ENCODE results near the gene DBH. TPM values are rescaled to one million over a fixed set of nuclear protein-coding genes. Genes with fewer than 3 reads are reported as not detected.

Gene DBH
- total RNA-seq, 1 donor from 2014 or later: not detected

Other genes starting within 250 kb of the DBH start
- gene REXO4, start 218.4 kb upstream of the DBH start, total RNA-seq: 39.9 and 42.3 TPM in 2 replicates
- 1.3 and 1.5 TPM in 2 replicates for gene ADAMTS13, start 214.0 kb upstream of the DBH start, total RNA-seq
- 0.40 and 0.70 TPM in 2 replicates for gene CACFD1, start 176.4 kb upstream of the DBH start, total RNA-seq
- gene SLC2A6, start 157.3 kb upstream of the DBH start, total RNA-seq: 3.2 and 4.0 TPM in 2 replicates
- gene MYMK, start 111.4 kb upstream of the DBH start, total RNA-seq: not detected in 2 replicates
- gene ADAMTSL2, start 101.7 kb upstream of the DBH start, total RNA-seq: not detected in 2 replicates
- not detected in 2 replicates for gene FAM163B, start 27.0 kb upstream of the DBH start, total RNA-seq
- gene SARDH, start 102.0 kb downstream of the DBH start, total RNA-seq: 0.54 and 0.68 TPM in 2 replicates